ENCODE measurements around the gene ATPAF1.

ATPAF1 gene

DNA sequence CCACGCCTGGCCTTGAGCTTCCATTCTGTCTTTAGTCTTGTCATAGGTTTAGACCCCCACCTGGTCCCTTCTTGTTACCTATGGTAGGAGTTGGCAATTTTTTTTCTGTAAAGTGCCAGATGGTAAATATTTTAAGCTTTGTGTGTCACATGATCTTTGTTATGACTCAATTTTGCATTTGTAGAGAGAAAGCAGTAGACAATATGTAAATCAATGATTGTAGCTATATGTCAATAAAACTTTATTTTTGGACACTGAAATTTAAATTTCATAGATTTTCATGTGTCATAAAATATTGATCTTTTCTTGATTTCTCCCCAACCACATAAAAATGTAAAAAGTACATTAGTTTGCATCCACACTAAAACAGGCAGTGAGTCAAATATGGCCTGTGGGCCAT, 72.1 kb downstream of the ATPAF1 start:
- H3K9me3 ChIP-seq (ENCODE audit: severe bottlenecking) = no peaks in the 10 kb centered on the region
- TF ChIP-seq, protein P1, sequence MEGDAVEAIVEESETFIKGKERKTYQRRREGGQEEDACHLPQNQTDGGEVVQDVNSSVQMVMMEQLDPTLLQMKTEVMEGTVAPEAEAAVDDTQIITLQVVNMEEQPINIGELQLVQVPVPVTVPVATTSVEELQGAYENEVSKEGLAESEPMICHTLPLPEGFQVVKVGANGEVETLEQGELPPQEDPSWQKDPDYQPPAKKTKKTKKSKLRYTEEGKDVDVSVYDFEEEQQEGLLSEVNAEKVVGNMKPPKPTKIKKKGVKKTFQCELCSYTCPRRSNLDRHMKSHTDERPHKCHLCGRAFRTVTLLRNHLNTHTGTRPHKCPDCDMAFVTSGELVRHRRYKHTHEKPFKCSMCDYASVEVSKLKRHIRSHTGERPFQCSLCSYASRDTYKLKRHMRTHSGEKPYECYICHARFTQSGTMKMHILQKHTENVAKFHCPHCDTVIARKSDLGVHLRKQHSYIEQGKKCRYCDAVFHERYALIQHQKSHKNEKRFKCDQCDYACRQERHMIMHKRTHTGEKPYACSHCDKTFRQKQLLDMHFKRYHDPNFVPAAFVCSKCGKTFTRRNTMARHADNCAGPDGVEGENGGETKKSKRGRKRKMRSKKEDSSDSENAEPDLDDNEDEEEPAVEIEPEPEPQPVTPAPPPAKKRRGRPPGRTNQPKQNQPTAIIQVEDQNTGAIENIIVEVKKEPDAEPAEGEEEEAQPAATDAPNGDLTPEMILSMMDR (IDR thresholded peaks at IDR 0.05; ENCODE audit: low read depth, low read length) = no peak
- no peaks in the 10 kb centered on the region for H3K27me3 ChIP-seq (ENCODE audit: insufficient read depth, low read depth, severe bottlenecking)
- H3K36me3 ChIP-seq = peaks cover 9% of the 10 kb centered on the region
- no peak overlapping the region for H3K27ac ChIP-seq
- no peak for DNase-seq
- H3K4me3 ChIP-seq (ENCODE audit: low read depth, low read length) = no peak overlapping the region

DNA sequence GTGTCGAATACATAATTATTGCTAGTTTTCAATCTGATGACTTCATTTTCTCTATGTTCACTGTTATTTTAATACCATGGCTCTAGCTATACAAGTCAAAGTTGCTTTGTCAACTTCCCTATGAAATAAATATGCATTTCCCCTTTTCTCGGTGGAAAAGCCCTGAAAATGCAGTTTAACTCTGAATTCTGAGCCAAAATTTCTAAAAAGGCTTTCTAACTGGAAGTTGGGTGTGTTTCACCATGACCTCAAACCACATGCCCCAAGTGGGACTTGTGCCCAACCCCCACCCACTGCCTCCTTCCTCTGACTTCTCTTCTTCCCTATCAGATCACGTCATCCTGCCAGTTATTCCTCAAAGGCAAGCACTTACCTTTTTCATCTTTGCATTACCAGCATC, 73.0 kb downstream of the ATPAF1 start:
- no peaks in the 10 kb centered on the region for H3K9me3 ChIP-seq (ENCODE audit: severe bottlenecking)
- no peak overlapping the region for H3K4me3 ChIP-seq (ENCODE audit: low read depth, low read length)
- H3K27me3 ChIP-seq (ENCODE audit: insufficient read depth, low read depth, severe bottlenecking) = no peaks in the 10 kb centered on the region
- DNase-seq = no peak
- no peak overlapping the region for H3K27ac ChIP-seq
- H3K36me3 ChIP-seq = peaks cover 11% of the 10 kb centered on the region
- TF ChIP-seq, protein P1 (IDR thresholded peaks at IDR 0.05; ENCODE audit: low read depth, low read length) = no peak

DNA sequence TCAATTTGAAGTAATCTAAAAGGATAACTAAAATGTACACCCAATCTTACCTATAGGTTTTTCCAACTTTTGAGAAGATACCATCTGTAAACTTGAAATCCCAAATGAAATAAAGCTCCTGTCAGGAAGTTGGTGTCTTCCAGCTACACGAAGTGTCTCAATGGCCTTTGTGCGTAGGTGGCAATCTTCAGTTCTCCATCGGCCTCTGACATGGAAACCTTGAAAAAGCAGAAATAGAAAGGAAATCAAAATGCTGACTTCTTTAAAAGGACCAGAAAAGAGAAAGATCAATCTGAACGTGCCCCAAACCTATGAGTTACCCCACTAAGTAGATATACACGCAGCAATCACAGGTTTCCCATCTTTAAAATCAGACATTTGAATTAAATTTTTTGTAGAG, 74.1 kb downstream of the ATPAF1 start:
- Histone ChIP-seq H3K4me3 (ENCODE audit: low read depth, low read length) (no peak overlapping the region), H3K27me3 (ENCODE audit: insufficient read depth, low read depth, severe bottlenecking) (no peaks in the 10 kb centered on the region), H3K9me3 (ENCODE audit: severe bottlenecking) (no peaks in the 10 kb centered on the region), H3K27ac (no peak overlapping the region), H3K36me3 (peaks cover 11% of the 10 kb centered on the region)
- TF ChIP-seq, protein P1 (IDR thresholded peaks at IDR 0.05; ENCODE audit: low read depth, low read length) = no peak
- no peak for DNase-seq

DNA sequence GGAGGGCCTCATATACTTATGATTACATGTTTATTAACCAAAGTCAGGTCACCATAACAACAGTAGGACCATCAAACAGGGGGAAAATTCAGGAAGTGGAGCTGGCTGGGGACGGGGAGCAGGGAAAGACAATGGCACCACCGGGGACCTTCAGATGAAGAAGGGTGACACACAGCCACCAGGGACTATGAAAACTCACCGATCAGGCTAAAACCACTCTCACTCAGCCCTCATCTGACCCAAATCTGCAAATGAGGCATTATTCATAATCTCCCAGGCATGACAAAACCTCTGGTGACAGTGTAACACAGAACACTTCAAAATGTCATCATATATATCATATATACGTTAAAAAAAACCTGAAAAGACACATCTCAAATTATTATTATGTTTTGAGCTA, 75.3 kb downstream of the ATPAF1 start:
- Histone ChIP-seq H3K27ac (no peak overlapping the region), H3K27me3 (ENCODE audit: insufficient read depth, low read depth, severe bottlenecking) (no peaks in the 10 kb centered on the region), H3K4me3 (ENCODE audit: low read depth, low read length) (no peak overlapping the region), H3K36me3 (peaks cover 11% of the 10 kb centered on the region), H3K9me3 (ENCODE audit: severe bottlenecking) (no peaks in the 10 kb centered on the region)
- no peak for DNase-seq
- TF ChIP-seq, protein P1 (IDR thresholded peaks at IDR 0.05; ENCODE audit: low read depth, low read length) = no peak

DNA sequence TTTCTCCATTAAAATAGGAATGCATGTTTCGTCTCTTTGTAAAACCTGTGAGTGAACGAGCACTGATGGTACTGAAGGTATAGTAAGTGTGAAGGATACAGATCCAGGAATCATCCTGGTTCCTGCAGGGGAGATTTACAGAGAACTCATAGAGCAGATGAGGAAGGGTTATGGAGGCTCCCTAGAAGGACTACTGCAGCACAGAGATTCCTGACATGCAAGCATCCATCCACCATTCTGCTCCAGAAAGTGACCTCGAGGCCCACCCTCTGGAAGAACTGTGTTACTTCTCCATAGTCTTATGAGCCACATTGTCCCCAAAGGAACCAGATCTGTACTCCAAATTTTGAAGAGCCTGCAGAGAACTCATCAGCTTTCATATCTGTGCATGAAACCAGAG, 78.6 kb downstream of the ATPAF1 start:
- Histone ChIP-seq H3K27ac (no peak overlapping the region), H3K27me3 (ENCODE audit: insufficient read depth, low read depth, severe bottlenecking) (no peaks in the 10 kb centered on the region), H3K9me3 (ENCODE audit: severe bottlenecking) (no peaks in the 10 kb centered on the region), H3K36me3 (peaks cover 11% of the 10 kb centered on the region), H3K4me3 (ENCODE audit: low read depth, low read length) (no peak overlapping the region)
- DNase-seq = no peak
- TF ChIP-seq, protein P1 (IDR thresholded peaks at IDR 0.05; ENCODE audit: low read depth, low read length) = no peak

DNA sequence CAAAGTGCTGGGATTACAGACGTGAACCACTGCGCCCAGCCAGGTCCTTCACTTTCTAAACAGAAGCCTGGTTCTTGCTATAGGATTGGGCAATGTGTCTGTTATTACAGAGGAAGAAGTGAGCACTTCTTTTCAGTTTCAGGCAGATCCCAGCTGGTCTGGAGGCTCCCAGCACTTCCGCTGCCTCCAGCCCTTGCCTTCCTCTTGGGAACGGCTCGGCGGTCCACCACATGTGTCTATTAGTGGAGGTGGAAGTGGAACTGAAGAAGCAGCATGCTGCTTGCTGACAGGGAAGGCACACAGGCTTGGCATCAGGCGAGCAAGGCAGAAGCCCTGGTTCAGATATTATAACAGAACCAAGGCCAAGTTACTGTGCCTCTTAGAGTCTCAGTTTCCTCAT, 81.1 kb downstream of the ATPAF1 start:
- Histone ChIP-seq H3K4me3 (ENCODE audit: low read depth, low read length) (no peak overlapping the region), H3K27me3 (ENCODE audit: insufficient read depth, low read depth, severe bottlenecking) (no peaks in the 10 kb centered on the region), H3K36me3 (peaks cover 3% of the 10 kb centered on the region; the same call in 1 of the 2 replicates), H3K27ac (no peak overlapping the region), H3K9me3 (ENCODE audit: severe bottlenecking) (no peaks in the 10 kb centered on the region)
- DNase-seq = no peak
- TF ChIP-seq, protein P1 (IDR thresholded peaks at IDR 0.05; ENCODE audit: low read depth, low read length) = no peak
